ENCODE measurements around the gene AP2B1.

DNA sequence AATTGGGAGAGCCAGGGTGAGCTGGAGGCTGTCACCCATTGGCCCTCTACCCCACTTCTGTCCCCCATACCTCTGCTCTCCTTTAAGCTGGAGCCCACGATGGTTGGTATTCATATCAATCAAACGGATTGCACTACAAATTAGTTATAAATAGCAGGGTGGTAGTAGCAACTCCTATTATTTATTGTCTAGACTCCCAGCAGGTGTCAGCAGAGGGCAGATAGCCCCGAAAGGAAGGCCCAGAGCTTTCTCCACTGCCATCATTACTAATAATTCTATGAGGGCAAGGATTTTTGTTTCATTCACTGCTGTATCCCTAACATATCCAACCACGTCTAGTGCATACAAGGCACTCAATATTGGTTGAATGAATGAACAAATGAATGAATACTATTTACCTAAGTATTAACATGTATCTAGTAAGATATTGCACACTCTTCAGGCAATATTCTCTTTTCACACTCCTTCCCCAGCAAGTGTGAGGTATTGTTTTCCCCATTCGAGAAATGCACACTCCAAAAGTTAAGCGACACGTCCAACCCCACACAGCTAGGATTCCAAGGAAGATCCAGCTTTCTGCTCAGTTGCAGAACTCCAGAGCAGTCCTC, 179.9 kb downstream of the AP2B1 start:
- TF ChIP-seq, protein P1, sequence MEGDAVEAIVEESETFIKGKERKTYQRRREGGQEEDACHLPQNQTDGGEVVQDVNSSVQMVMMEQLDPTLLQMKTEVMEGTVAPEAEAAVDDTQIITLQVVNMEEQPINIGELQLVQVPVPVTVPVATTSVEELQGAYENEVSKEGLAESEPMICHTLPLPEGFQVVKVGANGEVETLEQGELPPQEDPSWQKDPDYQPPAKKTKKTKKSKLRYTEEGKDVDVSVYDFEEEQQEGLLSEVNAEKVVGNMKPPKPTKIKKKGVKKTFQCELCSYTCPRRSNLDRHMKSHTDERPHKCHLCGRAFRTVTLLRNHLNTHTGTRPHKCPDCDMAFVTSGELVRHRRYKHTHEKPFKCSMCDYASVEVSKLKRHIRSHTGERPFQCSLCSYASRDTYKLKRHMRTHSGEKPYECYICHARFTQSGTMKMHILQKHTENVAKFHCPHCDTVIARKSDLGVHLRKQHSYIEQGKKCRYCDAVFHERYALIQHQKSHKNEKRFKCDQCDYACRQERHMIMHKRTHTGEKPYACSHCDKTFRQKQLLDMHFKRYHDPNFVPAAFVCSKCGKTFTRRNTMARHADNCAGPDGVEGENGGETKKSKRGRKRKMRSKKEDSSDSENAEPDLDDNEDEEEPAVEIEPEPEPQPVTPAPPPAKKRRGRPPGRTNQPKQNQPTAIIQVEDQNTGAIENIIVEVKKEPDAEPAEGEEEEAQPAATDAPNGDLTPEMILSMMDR (IDR thresholded peaks at IDR 0.05), result peak; percentile 35 to 67 (median 58)
- no peak for TF ChIP-seq POLR2A (IDR thresholded peaks at IDR 0.05)

Data from heart left ventricle (tissue), 13 donors.